HepG2 (cell line): ENCODE results near the gene FERMT2. TPM values are rescaled to one million over a fixed set of nuclear protein-coding genes. Genes with fewer than 3 reads are reported as not detected.

Experiments
- ARNT2 ChIP-seq: sonication (generic); formaldehyde crosslinking; IDR thresholded peaks from 2 replicates; pipeline ENCODE4 v1.8.0; 2022; ENCODE audit warnings: mild to moderate bottlenecking, low read depth, missing genetic modification reagents, moderate library complexity
- CSRNP1 ChIP-seq: sonication (generic); formaldehyde crosslinking; IDR thresholded peaks from 2 replicates; pipeline ENCODE4 v1.8.1; 2023; ENCODE audit warnings: mild to moderate bottlenecking, missing genetic modification reagents
- EED ChIP-seq: sonication (generic); formaldehyde crosslinking; IDR thresholded peaks from 2 replicates; pipeline ENCODE4 v1.5.0; 2020; ENCODE audit warnings: mild to moderate bottlenecking, missing genetic modification reagents
- HDAC1 ChIP-seq: sonication (generic); formaldehyde crosslinking; IDR thresholded peaks from 2 replicates; pipeline ENCODE4 v1.5.1; 2020; ENCODE audit warnings: mild to moderate bottlenecking, missing genetic modification reagents
- HOXA3 ChIP-seq: sonication (generic); formaldehyde crosslinking; IDR thresholded peaks from 2 replicates; pipeline ENCODE4 v1.5.0; 2020; ENCODE audit warnings: missing genetic modification reagents
- HOXA5 ChIP-seq: sonication (generic); formaldehyde crosslinking; IDR thresholded peaks from 2 replicates; pipeline ENCODE4 v1.4.0; 2020; ENCODE audit warnings: missing genetic modification reagents
- IRX3 ChIP-seq: sonication (generic); formaldehyde crosslinking; IDR thresholded peaks from 2 replicates; pipeline ENCODE4 v1.8.1; 2023; ENCODE audit warnings: mild to moderate bottlenecking, low read depth, missing genetic modification reagents, borderline replicate concordance
- KDM2A ChIP-seq: sonication (generic); formaldehyde crosslinking; IDR thresholded peaks from 2 replicates; pipeline ENCODE4 v1.4.0; 2020; ENCODE audit warnings: low read depth, missing genetic modification reagents, borderline replicate concordance
- SALL1 ChIP-seq: sonication (generic); formaldehyde crosslinking; IDR thresholded peaks from 2 replicates; pipeline ENCODE4 v1.8.0; 2022; ENCODE audit warnings: mild to moderate bottlenecking, missing genetic modification reagents
- SAP130 ChIP-seq: IDR thresholded peaks from 2 replicates; pipeline ENCODE4 v1.6.1; 2016; ENCODE audit warnings: low read depth
- SIX1 ChIP-seq: sonication (generic); formaldehyde crosslinking; IDR thresholded peaks from 2 replicates; pipeline ENCODE4 v1.4.0; 2020; ENCODE audit warnings: missing genetic modification reagents, borderline replicate concordance
- SRSF9 ChIP-seq: fragments of 200-400 bp; formaldehyde crosslinking; IDR thresholded peaks from 2 replicates; pipeline ENCODE4 v1.6.1; 2018; ENCODE audit warnings: borderline replicate concordance, mild to moderate bottlenecking, low read depth, low read length; ENCODE audit not compliant: insufficient read depth, poor library complexity, severe bottlenecking
- TEAD3 ChIP-seq: optimal IDR thresholded peaks from 2 replicates; pipeline ENCODE3; 2016; ENCODE audit warnings: borderline replicate concordance
- TFDP1 ChIP-seq: IDR thresholded peaks from 2 replicates; pipeline ENCODE4 v1.6.1; 2016; ENCODE audit warnings: missing compliant biosample characterization, missing genetic modification reagents, borderline replicate concordance
- UBTF ChIP-seq: sonication (generic); formaldehyde crosslinking; IDR thresholded peaks from 2 replicates; pipeline ENCODE4 v1.4.0; 2020; ENCODE audit warnings: mild to moderate bottlenecking, missing genetic modification reagents
- YEATS2 ChIP-seq: sonication (generic); formaldehyde crosslinking; IDR thresholded peaks from 2 replicates; pipeline ENCODE4 v1.4.0; 2020; ENCODE audit warnings: missing genetic modification reagents, borderline replicate concordance
- ZFP37 ChIP-seq: sonication (generic); formaldehyde crosslinking; IDR thresholded peaks from 2 replicates; pipeline ENCODE4 v1.4.0; 2020; ENCODE audit warnings: missing genetic modification reagents, borderline replicate concordance
- ZMYM3 ChIP-seq: sonication (generic); formaldehyde crosslinking; IDR thresholded peaks from 2 replicates; pipeline ENCODE4 v1.5.1; 2020; ENCODE audit warnings: mild to moderate bottlenecking, missing genetic modification reagents
- ZNF124 ChIP-seq: sonication (generic); formaldehyde crosslinking; IDR thresholded peaks from 2 replicates; pipeline ENCODE4 v1.4.0; 2020; ENCODE audit warnings: missing genetic modification reagents
- ZNF296 ChIP-seq: sonication (generic); formaldehyde crosslinking; conservative IDR thresholded peaks from 2 replicates; pipeline ENCODE4 v1.5.0; 2020; ENCODE audit warnings: mild to moderate bottlenecking, missing genetic modification reagents
- ZNF383 ChIP-seq: sonication (generic); formaldehyde crosslinking; IDR thresholded peaks from 2 replicates; pipeline ENCODE4 v1.4.0; 2020; ENCODE audit warnings: missing genetic modification reagents, mild to moderate bottlenecking, borderline replicate concordance
- ZNF605 ChIP-seq: sonication (generic); formaldehyde crosslinking; IDR thresholded peaks from 2 replicates; pipeline ENCODE4 v1.8.0; 2022; ENCODE audit warnings: mild to moderate bottlenecking, missing genetic modification reagents
- ZNF672 ChIP-seq: sonication (generic); formaldehyde crosslinking; IDR thresholded peaks from 2 replicates; pipeline ENCODE4 v1.8.1; 2022; ENCODE audit warnings: missing genetic modification reagents
- ZNF768 ChIP-seq: sonication (generic); formaldehyde crosslinking; IDR thresholded peaks from 2 replicates; pipeline ENCODE4 v1.4.0; 2020; ENCODE audit warnings: missing genetic modification reagents
- ZNF780A ChIP-seq: sonication (generic); formaldehyde crosslinking; IDR thresholded peaks from 2 replicates; pipeline ENCODE4 v1.8.0; 2022; ENCODE audit warnings: mild to moderate bottlenecking, missing genetic modification reagents, moderate library complexity
- ZNF816 ChIP-seq: sonication (generic); formaldehyde crosslinking; IDR thresholded peaks from 2 replicates; pipeline ENCODE4 v1.8.0; 2022; ENCODE audit warnings: missing genetic modification reagents, mild to moderate bottlenecking, borderline replicate concordance
- polyA plus RNA-seq, 8 experiments: library from polyadenylated mRNA; depleted of rRNA in 3 of 8; stranded (reverse) in 7 of 8; unstranded in 1 of 8; fragments of >200 nt; fragmentation: Illumina TruSeq in 4 of 8; extraction: Trizol in 4 of 8; gene quantifications; 2 replicates each; pipeline versions ENCODE4 v1.2.1 to v1.2.3, GENCODE V29; 2011 to 2016; ENCODE audit warnings: low read depth in 4 of 8, missing spikeins in 1 of 8, mixed read lengths in 1 of 8; ENCODE audit not compliant: insufficient read depth in 1 of 8
- total RNA-seq, 5 experiments: library from RNA; depleted of rRNA; stranded (reverse); fragments of >200 nt; fragmentation: Illumina TruSeq; extraction: Trizol; gene quantifications; 2 replicates each; pipeline ENCODE4 v1.2.3, GENCODE V29; 2016; ENCODE audit warnings: low read depth in 1 of 5

Gene FERMT2
- total and polyA plus RNA-seq, 2 of the 13 experiments (the other 11 are each of a cell fraction or from before 2014, with no cell fraction given) = 36.2 to 60.4 TPM

- TF ChIP-seq HOXA5 (CRISPR knock-in tag) = peak; percentile 14; the same call in 1 of the 2 replicates
- TF ChIP-seq ZNF296 (CRISPR knock-in tag) = no peak
- TF ChIP-seq YEATS2 = no peak
- TF ChIP-seq SAP130 = peak; percentile 80
- no peak; the same call in none of the 2 replicates for TF ChIP-seq ZNF768 (CRISPR knock-in tag)
- no peak for TF ChIP-seq SIX1 (CRISPR knock-in tag)
- TF ChIP-seq SALL1 (CRISPR knock-in tag) = peak; percentile 62
- TF ChIP-seq ZNF672 (CRISPR knock-in tag) = no peak
- TF ChIP-seq IRX3 (CRISPR knock-in tag) = no peak
- TF ChIP-seq ZMYM3 (CRISPR knock-in tag) = no peak; the same call in 1 of the 2 replicates
- no peak; the same call in 1 of the 2 replicates for TF ChIP-seq ZNF816 (CRISPR knock-in tag)
- TF ChIP-seq KDM2A (CRISPR knock-in tag) = no peak
- no peak for TF ChIP-seq ZFP37 (CRISPR knock-in tag)
- no peak for TF ChIP-seq ZNF383 (CRISPR knock-in tag)
- peak; percentile 71; the same call in 1 of the 2 replicates for TF ChIP-seq TFDP1 (CRISPR knock-in tag)
- TF ChIP-seq HOXA3 = peak; percentile 37; the same call in 1 of the 2 replicates
- TF ChIP-seq ZNF780A (CRISPR knock-in tag) = no peak
- TF ChIP-seq UBTF (CRISPR knock-in tag) = peak; percentile 93; the same call in 1 of the 2 replicates
- TF ChIP-seq ARNT2 (CRISPR knock-in tag) = peak; percentile 62
- TF ChIP-seq ZNF124 (CRISPR knock-in tag) = no peak; the same call in 1 of the 2 replicates
- TF ChIP-seq CSRNP1 = peak; percentile 65; the same call in 1 of the 2 replicates
- no peak for TF ChIP-seq EED (CRISPR knock-in tag)
- TF ChIP-seq TEAD3 (CRISPR knock-in tag) = no peak
- TF ChIP-seq SRSF9 = no peak
- 0 out of 2 replicates have a peak, but pooled peaks have one; percentile 13 for TF ChIP-seq HDAC1 (CRISPR knock-in tag)
- TF ChIP-seq ZNF605 (CRISPR knock-in tag) = no peak
Measured at GRCh38 chr14:52950898-52951680, at the start of gene FERMT2 (continued).
